ENCODE results near the gene CRYBG2.
"Not testable (repeated sequence)": the region's sequence is repeated elsewhere in the genome, so short reads cannot be mapped to it uniquely, and the experiment has no call there.

Gene CRYBG2

GRCh38 chr1:26297057-26297790 is 56.7 kb downstream of the CRYBG2 start:
- Histone ChIP-seq H3K9me3 (ENCODE audit: control insufficient read depth in 1 of 2, low read length in 2 of 2) (no peaks in the 10 kb centered on the region), H3K27me3 (ENCODE audit: control insufficient read depth in 1 of 2, insufficient read depth in 2 of 2, low read length in 2 of 2) (no peaks in the 10 kb centered on the region), H3K4me1 (ENCODE audit: control insufficient read depth in 1 of 2, insufficient read depth in 2 of 2, low read length in 2 of 2) (no peaks in the 10 kb centered on the region), H3K36me3 (ENCODE audit: control insufficient read depth in 1 of 2, insufficient read depth in 2 of 2, low read length in 2 of 2) (peaks cover 0 to 5% of the 10 kb centered on the region in 2 donors), H3K27ac (ENCODE audit: low read depth, low read length) (no peak overlapping the region), H3K4me3 (ENCODE audit: low read depth in 1 of 2, low read length in 2 of 2) (no peak overlapping the region), H3K9ac (ENCODE audit: low read depth in 1 of 2, low read length in 2 of 2) (no peak overlapping the region)

DNA sequence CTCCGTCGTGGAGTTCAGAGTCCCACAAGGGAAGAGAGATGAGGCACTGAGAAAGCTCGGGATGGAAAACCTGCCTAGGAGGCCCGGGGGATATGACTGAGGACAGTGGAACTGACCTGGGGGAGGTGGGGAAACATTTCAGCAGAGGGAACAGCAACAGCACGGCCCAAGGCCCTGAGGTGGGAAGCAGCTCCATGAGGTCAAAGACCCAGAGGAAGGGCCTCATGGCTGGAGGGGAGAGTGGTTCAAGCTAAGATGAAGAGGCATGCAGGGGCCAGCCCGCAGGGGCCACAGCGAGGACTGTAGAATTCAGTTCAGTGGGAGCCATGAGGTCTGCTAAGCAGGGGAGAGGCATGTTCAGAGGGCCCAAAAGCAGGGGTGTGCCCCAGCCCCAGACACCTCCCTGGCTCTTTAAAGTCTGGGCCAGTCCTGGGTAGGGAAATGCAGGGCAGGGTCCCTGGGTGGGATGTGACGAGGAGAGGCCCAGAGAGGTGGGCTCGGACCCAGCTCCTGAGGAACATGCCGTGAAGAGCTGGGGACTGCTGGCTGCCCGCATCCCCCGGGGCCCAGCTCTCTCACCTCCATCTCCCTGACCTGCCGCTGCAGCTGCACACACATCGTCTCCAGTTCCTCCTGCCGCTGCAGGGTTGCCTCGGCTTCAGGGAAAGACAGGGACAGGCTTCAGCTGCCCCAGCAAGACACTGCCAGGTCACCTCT is 57.4 kb downstream of the CRYBG2 start:
- H3K4me1 ChIP-seq (ENCODE audit: control insufficient read depth in 1 of 2, insufficient read depth in 2 of 2, low read length in 2 of 2), result no peaks in the 10 kb centered on the region
- no peaks in the 10 kb centered on the region for H3K9me3 ChIP-seq (ENCODE audit: control insufficient read depth in 1 of 2, low read length in 2 of 2)
- peaks cover 0 to 5% of the 10 kb centered on the region in 2 donors for H3K36me3 ChIP-seq (ENCODE audit: control insufficient read depth in 1 of 2, insufficient read depth in 2 of 2, low read length in 2 of 2)
- no peak overlapping the region for H3K4me3 ChIP-seq (ENCODE audit: low read depth in 1 of 2, low read length in 2 of 2)
- no peak overlapping the region for H3K9ac ChIP-seq (ENCODE audit: low read depth in 1 of 2, low read length in 2 of 2)
- no peak overlapping the region for H3K27ac ChIP-seq (ENCODE audit: low read depth, low read length)
- H3K27me3 ChIP-seq (ENCODE audit: control insufficient read depth in 1 of 2, insufficient read depth in 2 of 2, low read length in 2 of 2), result no peaks in the 10 kb centered on the region

- Histone ChIP-seq H3K36me3 (ENCODE audit: control insufficient read depth in 1 of 2, insufficient read depth in 2 of 2, low read length in 2 of 2) (peaks cover 0 to 5% of the 10 kb centered on the region in 2 donors), H3K9ac (ENCODE audit: low read depth in 1 of 2, low read length in 2 of 2) (no peak overlapping the region), H3K4me1 (ENCODE audit: control insufficient read depth in 1 of 2, insufficient read depth in 2 of 2, low read length in 2 of 2) (peaks cover 1 to 10% of the 10 kb centered on the region in 2 donors), H3K27me3 (ENCODE audit: control insufficient read depth in 1 of 2, insufficient read depth in 2 of 2, low read length in 2 of 2) (no peaks in the 10 kb centered on the region), H3K27ac (ENCODE audit: low read depth, low read length) (no peak overlapping the region), H3K9me3 (ENCODE audit: control insufficient read depth in 1 of 2, low read length in 2 of 2) (no peaks in the 10 kb centered on the region), H3K4me3 (ENCODE audit: low read depth in 1 of 2, low read length in 2 of 2) (no peak overlapping the region)
These were observed 58.5 kb downstream of the CRYBG2 start for GRCh38 chr1:26295194-26296138.

DNA sequence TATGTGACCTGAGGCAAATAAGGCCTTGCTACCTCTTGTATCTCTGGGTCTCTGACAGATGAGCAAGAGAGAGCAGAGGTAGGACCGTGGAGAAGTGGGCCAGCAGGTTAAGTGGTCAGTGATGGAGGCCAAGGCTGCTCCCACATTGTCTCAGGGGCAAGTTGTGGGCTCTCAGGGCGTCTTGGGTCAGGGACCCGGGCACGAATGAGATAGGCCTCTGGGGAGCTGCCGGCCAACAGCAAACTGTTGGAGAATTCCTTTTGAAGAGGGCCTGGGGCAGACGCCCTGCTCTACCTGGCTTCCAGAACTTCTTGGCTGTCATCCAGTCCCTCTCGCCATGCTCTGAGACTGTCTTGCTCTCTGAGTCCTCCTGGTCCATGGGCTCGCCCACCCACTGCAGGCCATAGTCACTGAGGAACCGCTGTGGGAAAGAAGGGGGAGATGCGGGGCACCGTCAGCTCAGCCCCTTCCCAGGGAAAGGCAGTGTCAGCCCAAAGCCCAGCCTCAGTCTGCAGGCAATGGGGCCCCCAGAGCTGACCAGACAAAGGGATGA is 59.9 kb downstream of the CRYBG2 start:
- no peaks in the 10 kb centered on the region for H3K9me3 ChIP-seq (ENCODE audit: control insufficient read depth in 1 of 2, low read length in 2 of 2)
- no peak overlapping the region for H3K9ac ChIP-seq (ENCODE audit: low read depth in 1 of 2, low read length in 2 of 2)
- no peak overlapping the region for H3K4me3 ChIP-seq (ENCODE audit: low read depth in 1 of 2, low read length in 2 of 2)
- H3K27me3 ChIP-seq (ENCODE audit: control insufficient read depth in 1 of 2, insufficient read depth in 2 of 2, low read length in 2 of 2), result no peaks in the 10 kb centered on the region
- no peak overlapping the region for H3K27ac ChIP-seq (ENCODE audit: low read depth, low read length)
- peaks cover 15 to 25% of the 10 kb centered on the region in 2 donors for H3K4me1 ChIP-seq (ENCODE audit: control insufficient read depth in 1 of 2, insufficient read depth in 2 of 2, low read length in 2 of 2)
- peaks cover 0 to 5% of the 10 kb centered on the region in 2 donors for H3K36me3 ChIP-seq (ENCODE audit: control insufficient read depth in 1 of 2, insufficient read depth in 2 of 2, low read length in 2 of 2)

GRCh38 chr1:26292735-26293134 is 61.2 kb downstream of the CRYBG2 start:
- not testable (repeated sequence) for H3K9me3 ChIP-seq (ENCODE audit: control insufficient read depth in 1 of 2, low read length in 2 of 2); H3K27me3 ChIP-seq (ENCODE audit: control insufficient read depth in 1 of 2, insufficient read depth in 2 of 2, low read length in 2 of 2); H3K9ac ChIP-seq (ENCODE audit: low read depth in 1 of 2, low read length in 2 of 2); H3K36me3 ChIP-seq (ENCODE audit: control insufficient read depth in 1 of 2, insufficient read depth in 2 of 2, low read length in 2 of 2); H3K27ac ChIP-seq (ENCODE audit: low read depth, low read length); H3K4me3 ChIP-seq (ENCODE audit: low read depth in 1 of 2, low read length in 2 of 2)
- peaks cover 26 to 34% of the 10 kb centered on the region in 2 donors for H3K4me1 ChIP-seq (ENCODE audit: control insufficient read depth in 1 of 2, insufficient read depth in 2 of 2, low read length in 2 of 2)

- peaks cover 26 to 39% of the 10 kb centered on the region in 2 donors for H3K4me1 ChIP-seq (ENCODE audit: control insufficient read depth in 1 of 2, insufficient read depth in 2 of 2, low read length in 2 of 2)
- no peaks in the 10 kb centered on the region for H3K27me3 ChIP-seq (ENCODE audit: control insufficient read depth in 1 of 2, insufficient read depth in 2 of 2, low read length in 2 of 2)
- no peak overlapping the region for H3K9ac ChIP-seq (ENCODE audit: low read depth in 1 of 2, low read length in 2 of 2)
- no peak overlapping the region for H3K27ac ChIP-seq (ENCODE audit: low read depth, low read length)
- H3K4me3 ChIP-seq (ENCODE audit: low read depth in 1 of 2, low read length in 2 of 2), result no peak overlapping the region
- peaks cover 0 to 5% of the 10 kb centered on the region in 2 donors for H3K36me3 ChIP-seq (ENCODE audit: control insufficient read depth in 1 of 2, insufficient read depth in 2 of 2, low read length in 2 of 2)
- H3K9me3 ChIP-seq (ENCODE audit: control insufficient read depth in 1 of 2, low read length in 2 of 2), result no peaks in the 10 kb centered on the region
These were observed 62.0 kb downstream of the CRYBG2 start for GRCh38 chr1:26291939-26292338.

DNA sequence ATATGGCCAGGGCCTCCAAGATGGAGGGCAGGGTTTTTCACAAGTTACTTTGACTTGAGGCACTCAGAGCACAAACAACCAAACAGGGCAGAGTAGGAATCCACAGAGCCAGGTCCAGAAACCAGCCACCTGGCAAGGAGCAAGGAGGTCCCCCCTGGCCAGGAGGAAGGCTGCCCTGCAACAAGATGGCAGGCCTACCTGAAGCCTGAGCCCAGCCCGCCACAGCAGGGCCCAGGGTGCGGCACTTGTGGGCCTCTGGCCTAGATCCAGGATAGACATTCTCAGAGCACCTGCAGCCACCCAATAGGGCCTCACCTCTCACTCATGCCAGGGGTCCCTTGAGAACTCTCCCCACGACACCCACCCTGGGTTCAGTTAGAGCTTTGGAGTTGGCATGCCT is 62.5 kb downstream of the CRYBG2 start:
- Histone ChIP-seq H3K27ac (ENCODE audit: low read depth, low read length) (no peak overlapping the region), H3K9ac (ENCODE audit: low read depth in 1 of 2, low read length in 2 of 2) (no peak overlapping the region), H3K4me3 (ENCODE audit: low read depth in 1 of 2, low read length in 2 of 2) (no peak overlapping the region), H3K36me3 (ENCODE audit: control insufficient read depth in 1 of 2, insufficient read depth in 2 of 2, low read length in 2 of 2) (peaks cover 0 to 5% of the 10 kb centered on the region in 2 donors), H3K27me3 (ENCODE audit: control insufficient read depth in 1 of 2, insufficient read depth in 2 of 2, low read length in 2 of 2) (no peaks in the 10 kb centered on the region), H3K9me3 (ENCODE audit: control insufficient read depth in 1 of 2, low read length in 2 of 2) (no peaks in the 10 kb centered on the region), H3K4me1 (ENCODE audit: control insufficient read depth in 1 of 2, insufficient read depth in 2 of 2, low read length in 2 of 2) (peaks cover 27 to 43% of the 10 kb centered on the region in 2 donors)

GRCh38 chr1:26290882-26291261 is 63.1 kb downstream of the CRYBG2 start:
- Histone ChIP-seq H3K36me3 (ENCODE audit: control insufficient read depth in 1 of 2, insufficient read depth in 2 of 2, low read length in 2 of 2) (no peaks in the 10 kb centered on the region), H3K4me1 (ENCODE audit: control insufficient read depth in 1 of 2, insufficient read depth in 2 of 2, low read length in 2 of 2) (peaks cover 33 to 48% of the 10 kb centered on the region in 2 donors), H3K27ac (ENCODE audit: low read depth, low read length) (peak overlapping the region; percentile 42), H3K9ac (ENCODE audit: low read depth in 1 of 2, low read length in 2 of 2) (no peak overlapping the region), H3K27me3 (ENCODE audit: control insufficient read depth in 1 of 2, insufficient read depth in 2 of 2, low read length in 2 of 2) (no peaks in the 10 kb centered on the region), H3K4me3 (ENCODE audit: low read depth in 1 of 2, low read length in 2 of 2) (no peak overlapping the region), H3K9me3 (ENCODE audit: control insufficient read depth in 1 of 2, low read length in 2 of 2) (no peaks in the 10 kb centered on the region)

GRCh38 chr1:26290122-26290881 is 63.6 kb downstream of the CRYBG2 start:
- H3K4me1 ChIP-seq (ENCODE audit: control insufficient read depth in 1 of 2, insufficient read depth in 2 of 2, low read length in 2 of 2), result peaks cover 33 to 53% of the 10 kb centered on the region in 2 donors
- no peaks in the 10 kb centered on the region for H3K36me3 ChIP-seq (ENCODE audit: control insufficient read depth in 1 of 2, insufficient read depth in 2 of 2, low read length in 2 of 2)
- H3K27me3 ChIP-seq (ENCODE audit: control insufficient read depth in 1 of 2, insufficient read depth in 2 of 2, low read length in 2 of 2), result no peaks in the 10 kb centered on the region
- peak overlapping the region in 1 of 2 donors; percentile 16 for H3K9ac ChIP-seq (ENCODE audit: low read depth in 1 of 2, low read length in 2 of 2)
- H3K4me3 ChIP-seq (ENCODE audit: low read depth in 1 of 2, low read length in 2 of 2), result no peak overlapping the region
- no peaks in the 10 kb centered on the region for H3K9me3 ChIP-seq (ENCODE audit: control insufficient read depth in 1 of 2, low read length in 2 of 2)
- H3K27ac ChIP-seq (ENCODE audit: low read depth, low read length), result no peak overlapping the region

Measured in duodenal mucosa (tissue), 2 donors.